OCI-LY1 (cell line): Measurements from ENCODE around the gene IQSEC3.
"Not testable (repeated sequence)": the region's sequence is repeated elsewhere in the genome, so short reads cannot be mapped to it uniquely, and the experiment has no call there.

Experiments used
- H2AFZ ChIP-seq: fragments of 200-600 bp; sonication (generic), shearing (Covaris generic); 2 replicates; pipeline ENCODE4 v1.6.0; 2014; ENCODE audit warnings: antibody characterized with exemption, mild to moderate bottlenecking, low read length
- H3F3A ChIP-seq: fragments of 200-600 bp; sonication (generic), shearing (Covaris generic); 2 replicates; pipeline ENCODE4 v1.6.0; 2014; ENCODE audit warnings: mild to moderate bottlenecking, antibody characterized with exemption, low read length, moderate library complexity; ENCODE audit not compliant: insufficient read depth
- H3K27ac ChIP-seq: fragments of 200-600 bp; sonication (generic); 2 replicates; pipeline ENCODE4 v1.5.1; 2014; ENCODE audit warnings: low read length, mixed run types, mild to moderate bottlenecking, low read depth; ENCODE audit not compliant: poor library complexity, severe bottlenecking
- H3K27me3 ChIP-seq: fragments of 200-600 bp; sonication (generic); 2 replicates; pipeline ENCODE4 v1.6.0; 2014; ENCODE audit warnings: antibody characterized with exemption, mild to moderate bottlenecking, low read length, moderate library complexity; ENCODE audit not compliant: insufficient read depth
- H3K36me3 ChIP-seq: fragments of 200-600 bp; sonication (generic); 2 replicates; pipeline ENCODE4 v1.6.1; 2014; ENCODE audit warnings: mild to moderate bottlenecking, antibody characterized with exemption, low read length, moderate library complexity, mixed read lengths; ENCODE audit not compliant: insufficient read depth
- H3K4me1 ChIP-seq: fragments of 200-600 bp; sonication (generic); 2 replicates; pipeline ENCODE4 v1.5.1; 2014; ENCODE audit warnings: mild to moderate bottlenecking, low read length, moderate library complexity; ENCODE audit not compliant: insufficient read depth, severe bottlenecking
- H3K4me2 ChIP-seq: fragments of 200-600 bp; sonication (generic), shearing (Covaris generic); 2 replicates; pipeline ENCODE4 v1.6.1; 2014; ENCODE audit warnings: low read length
- H3K4me3 ChIP-seq: fragments of 200-600 bp; sonication (generic); 2 replicates; pipeline ENCODE4 v1.5.1; 2014; ENCODE audit warnings: low read length, low read depth, mild to moderate bottlenecking, mixed read lengths; ENCODE audit not compliant: poor library complexity, severe bottlenecking
- H3K79me2 ChIP-seq: fragments of 200-600 bp; shearing (Covaris generic); 2 replicates; pipeline ENCODE4 v1.6.1; 2016; ENCODE audit warnings: mixed run types, low read length, mixed read lengths; ENCODE audit not compliant: insufficient read depth
- H3K9ac ChIP-seq: fragments of 200-600 bp; sonication (generic), shearing (Covaris generic); 2 replicates; pipeline ENCODE4 v1.6.1; 2014; ENCODE audit warnings: mild to moderate bottlenecking, low read length, mixed read lengths
- H3K9me2 ChIP-seq: fragments of 200-600 bp; sonication (generic), shearing (Covaris generic); 2 replicates; pipeline ENCODE4 v1.6.1; 2014; ENCODE audit warnings: low read depth, mild to moderate bottlenecking, low read length, mixed read lengths
- H3K9me3 ChIP-seq: fragments of 200-600 bp; shearing (Covaris generic); 2 replicates; pipeline ENCODE4 v1.6.1; 2014; ENCODE audit warnings: low read length, mixed read lengths
- H4K20me1 ChIP-seq: fragments of 200-600 bp; sonication (generic), shearing (Covaris generic); 2 replicates; pipeline ENCODE4 v1.6.0; 2016; ENCODE audit warnings: mild to moderate bottlenecking, low read length; ENCODE audit not compliant: insufficient read depth

IQSEC3 gene

DNA sequence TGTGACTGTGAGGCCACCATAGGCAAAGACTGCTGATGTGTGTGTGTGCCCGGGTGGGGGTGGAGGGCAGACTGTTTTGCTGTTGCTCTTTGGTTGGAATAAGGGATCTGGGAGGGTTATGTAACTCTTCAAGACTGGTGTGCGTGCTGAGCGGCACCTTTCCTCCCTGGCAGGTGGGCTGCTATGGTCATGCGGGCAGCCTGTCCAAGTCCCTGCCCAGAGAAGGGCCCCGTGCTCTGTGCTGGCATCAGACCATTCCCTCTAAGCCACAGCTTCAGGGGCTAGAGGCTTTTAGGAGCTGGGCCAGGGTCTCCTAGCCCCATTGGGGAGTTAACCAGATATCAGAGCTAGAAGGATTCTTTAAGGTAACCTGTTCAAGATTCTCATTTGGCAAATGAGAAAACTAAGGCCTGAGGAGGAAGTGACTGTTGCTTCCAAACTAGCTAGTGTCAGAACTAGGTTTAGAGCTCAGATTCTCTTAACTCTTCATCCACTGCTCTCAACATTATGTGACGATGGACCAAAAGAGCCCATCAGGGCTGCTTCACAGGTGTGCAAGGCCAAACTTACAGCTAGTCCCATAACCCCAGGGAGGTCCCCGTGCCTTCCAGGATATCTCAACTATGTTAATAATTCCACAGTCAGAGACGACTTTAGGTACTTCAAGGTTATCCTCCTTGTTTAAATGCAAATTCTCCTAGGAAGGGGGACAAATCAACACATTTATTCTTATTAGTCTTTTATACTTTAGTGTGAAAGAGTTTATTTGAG, 8.0 kb downstream of the IQSEC3 start:
- H3K79me2 ChIP-seq, H3K9me3 ChIP-seq, H4K20me1 ChIP-seq, H3K36me3 ChIP-seq, H3K27me3 ChIP-seq, H3F3A ChIP-seq, H3K9me2 ChIP-seq, H2AFZ ChIP-seq, H3K4me3 ChIP-seq, H3K4me2 ChIP-seq, H3K4me1 ChIP-seq, H3K9ac ChIP-seq, H3K27ac ChIP-seq: not testable (repeated sequence)

DNA sequence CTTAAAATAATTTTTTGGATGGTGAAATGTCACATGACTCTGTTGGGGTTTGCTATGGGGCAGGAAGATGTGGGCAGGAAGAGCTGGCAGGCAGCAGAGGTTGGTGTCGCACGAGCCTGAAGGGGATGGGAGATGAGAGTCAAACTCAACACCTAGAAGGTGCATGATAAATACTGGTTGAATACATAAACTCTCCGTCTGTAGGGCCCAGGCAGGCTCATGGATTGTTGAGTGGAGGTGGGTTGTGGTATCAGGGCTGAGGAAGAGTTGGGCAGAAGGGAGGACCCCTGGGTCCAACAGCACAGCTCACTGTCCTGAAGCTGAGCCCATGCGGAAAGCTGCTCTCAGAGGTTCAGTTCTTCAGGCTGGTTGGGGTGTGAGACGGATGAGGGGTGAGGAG, 9.0 kb downstream of the IQSEC3 start:
- not testable (repeated sequence) for H3K27ac ChIP-seq, H3K79me2 ChIP-seq, H2AFZ ChIP-seq, H3F3A ChIP-seq, H3K9ac ChIP-seq, H3K4me3 ChIP-seq, H3K4me2 ChIP-seq, H4K20me1 ChIP-seq, H3K36me3 ChIP-seq, H3K9me2 ChIP-seq, H3K9me3 ChIP-seq, H3K4me1 ChIP-seq
- H3K27me3 ChIP-seq, result peaks cover 15% of the 10 kb centered on the region; the same call in 1 of the 2 replicates

DNA sequence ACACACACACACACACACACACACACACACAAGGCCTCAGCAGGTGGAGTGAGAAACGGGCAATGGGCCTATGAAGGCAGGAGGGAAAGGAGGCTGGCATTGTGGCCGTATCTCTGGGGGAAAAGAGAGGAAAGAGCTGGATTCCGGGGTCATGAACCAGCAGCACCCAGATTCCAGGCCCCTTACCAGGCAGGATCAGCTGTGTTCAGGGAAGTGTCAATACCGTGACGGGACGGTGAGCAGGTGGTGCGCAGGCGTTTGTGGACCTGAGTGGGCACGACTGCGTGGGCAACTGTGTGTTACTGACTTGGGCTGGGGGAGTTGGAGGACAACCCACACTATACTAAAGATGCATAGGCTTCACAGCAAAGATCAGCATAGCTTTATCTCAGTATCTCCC, 9.5 kb downstream of the IQSEC3 start:
- not testable (repeated sequence) for H3F3A ChIP-seq, H3K4me3 ChIP-seq, H3K4me2 ChIP-seq, H4K20me1 ChIP-seq, H3K9ac ChIP-seq, H3K4me1 ChIP-seq, H3K27ac ChIP-seq, H3K9me3 ChIP-seq, H3K9me2 ChIP-seq, H2AFZ ChIP-seq, H3K79me2 ChIP-seq, H3K36me3 ChIP-seq
- H3K27me3 ChIP-seq, result peaks cover 18% of the 10 kb centered on the region; the same call in 1 of the 2 replicates

DNA sequence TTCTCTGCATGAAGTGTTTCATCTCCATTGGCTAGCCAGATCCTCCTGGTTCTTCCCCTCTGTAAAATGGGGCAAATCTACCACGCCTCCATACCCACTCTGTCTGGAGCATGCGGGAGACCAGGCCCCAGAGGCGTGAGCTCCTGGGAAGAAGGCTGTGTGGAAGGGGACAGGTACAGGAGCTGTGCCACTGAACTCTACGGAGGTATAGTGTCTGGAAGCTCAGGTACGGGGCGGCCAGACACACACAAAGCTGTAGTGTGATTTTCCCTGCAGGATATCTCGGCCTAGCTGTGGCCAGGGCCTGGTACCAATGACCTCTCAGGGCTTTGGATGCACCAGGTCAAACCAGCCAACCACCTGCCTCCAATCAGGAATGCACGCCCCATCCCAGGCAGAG, 10.0 kb downstream of the IQSEC3 start:
- H3K36me3 ChIP-seq, H3K9ac ChIP-seq, H3K9me3 ChIP-seq, H3K4me3 ChIP-seq, H3K79me2 ChIP-seq, H2AFZ ChIP-seq, H4K20me1 ChIP-seq, H3K27ac ChIP-seq, H3K4me2 ChIP-seq, H3F3A ChIP-seq, H3K9me2 ChIP-seq, H3K4me1 ChIP-seq: not testable (repeated sequence)
- peaks cover 18% of the 10 kb centered on the region; the same call in 1 of the 2 replicates for H3K27me3 ChIP-seq

DNA sequence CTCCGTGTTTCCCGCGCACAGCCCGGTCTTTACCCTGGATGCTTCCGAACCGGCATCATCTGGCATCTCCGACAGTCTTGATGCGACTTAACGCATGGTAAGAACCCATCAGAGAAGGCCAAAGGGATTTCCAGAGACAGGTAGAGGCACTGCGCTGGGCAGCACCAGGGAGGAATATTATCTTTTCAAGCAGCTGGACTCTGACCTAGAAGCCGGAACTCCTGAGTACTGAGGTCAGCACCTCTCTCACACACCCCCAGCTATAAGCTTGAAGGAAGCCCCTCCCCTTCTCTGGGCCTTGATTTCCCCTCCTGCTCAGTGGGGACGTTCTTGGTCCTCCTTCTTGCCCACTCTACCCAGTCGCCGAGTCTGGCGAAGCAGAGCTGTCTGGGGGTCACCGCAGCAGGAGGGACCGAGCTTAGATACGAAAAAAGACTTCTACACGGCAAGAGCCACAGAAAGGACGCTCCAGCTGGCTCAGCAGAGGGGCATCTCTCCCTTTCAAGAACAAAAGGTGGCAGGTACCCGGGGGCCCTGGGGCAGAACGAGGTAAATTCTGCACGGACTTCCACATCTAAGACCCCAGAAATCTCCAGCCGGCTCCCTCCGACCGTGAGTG, 10.6 kb downstream of the IQSEC3 start:
- H3K4me1 ChIP-seq, H3K9ac ChIP-seq, H2AFZ ChIP-seq, H3K4me3 ChIP-seq, H3K9me3 ChIP-seq, H3K27ac ChIP-seq, H3K36me3 ChIP-seq, H3K4me2 ChIP-seq, H3K9me2 ChIP-seq, H3F3A ChIP-seq, H4K20me1 ChIP-seq, H3K79me2 ChIP-seq: not testable (repeated sequence)
- peaks cover 18% of the 10 kb centered on the region; the same call in 1 of the 2 replicates for H3K27me3 ChIP-seq

DNA sequence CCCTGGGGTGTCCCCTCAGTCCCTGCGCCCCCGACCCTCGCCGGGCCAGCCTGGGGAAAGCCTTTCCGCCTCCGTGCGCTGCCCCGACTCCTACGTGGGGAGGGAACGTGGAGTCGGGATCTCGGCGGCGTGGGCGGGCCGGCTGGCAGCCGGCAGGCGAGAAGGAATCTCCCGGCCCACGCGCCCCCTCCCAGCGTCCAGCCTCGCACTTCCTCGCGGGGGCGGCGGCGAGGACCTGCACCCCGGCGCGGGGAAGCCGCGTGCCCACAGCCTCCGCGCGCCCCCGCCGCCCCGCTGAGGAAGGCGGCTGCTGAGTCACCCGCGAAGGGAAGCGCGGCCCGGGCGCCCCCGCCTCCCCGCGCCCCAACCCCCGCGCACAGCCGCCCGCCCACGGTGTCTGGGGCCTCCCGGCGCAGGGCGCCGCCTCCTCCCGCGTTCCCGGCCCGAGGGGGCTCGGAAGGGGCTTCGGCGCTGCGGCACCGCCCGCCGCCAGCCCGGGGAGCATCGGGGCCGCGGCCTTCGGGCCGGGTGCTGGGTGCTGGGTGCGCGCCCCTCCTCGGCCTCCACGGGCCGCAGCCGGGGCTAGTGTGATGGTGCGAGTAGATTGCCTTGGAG, 11.3 kb downstream of the IQSEC3 start:
- peaks cover 18% of the 10 kb centered on the region; the same call in 1 of the 2 replicates for H3K27me3 ChIP-seq
- not testable (repeated sequence) for H3K9me3 ChIP-seq, H4K20me1 ChIP-seq, H2AFZ ChIP-seq, H3K4me3 ChIP-seq, H3K9me2 ChIP-seq, H3F3A ChIP-seq, H3K79me2 ChIP-seq, H3K4me1 ChIP-seq, H3K36me3 ChIP-seq, H3K9ac ChIP-seq, H3K4me2 ChIP-seq, H3K27ac ChIP-seq
